ENCODE results near the gene OSBP. TPM values are rescaled to one million over a fixed set of nuclear protein-coding genes. Genes with fewer than 3 reads are reported as not detected.

OSBP gene
- total RNA-seq, 1 experiment from 2014 or later, result 45.4 TPM

- TF ChIP-seq NR1H2 (CRISPR knock-in tag; IDR thresholded peaks at IDR 0.05) (no peak), RELA (CRISPR knock-in tag; IDR thresholded peaks at IDR 0.05; ENCODE audit: borderline replicate concordance) (no peak), FOXP1 (CRISPR knock-in tag; IDR thresholded peaks at IDR 0.05; ENCODE audit: borderline replicate concordance) (no peak)
Observed at GRCh38 chr11:59545179-59546020, 70.2 kb downstream of the OSBP start (continued).

GRCh38 chr11:59544869-59545178 is 70.8 kb downstream of the OSBP start:
- Mint-ChIP-seq H3K4me1 (peaks cover 22% of the 10 kb centered on the region), H3K4me3 (no peak overlapping the region), H3K36me3 (no peaks in the 10 kb centered on the region), H3K27ac (no peak overlapping the region), H3K27me3 (ENCODE audit: low read depth) (no peaks in the 10 kb centered on the region; the same call in 1 of the 2 replicates), H3K9me3 (no peaks in the 10 kb centered on the region)
- ChIA-PET CTCF (no interaction called here), POLR2A (no interaction called here)
- TF ChIP-seq KAT7 (CRISPR knock-in tag; IDR thresholded peaks at IDR 0.05; ENCODE audit: borderline replicate concordance) (no peak), ZBTB21 (CRISPR knock-in tag; IDR thresholded peaks at IDR 0.05; ENCODE audit: borderline replicate concordance) (no peak), CREB1 (CRISPR knock-in tag; IDR thresholded peaks at IDR 0.05) (no peak), SMAD4 (CRISPR knock-in tag; IDR thresholded peaks at IDR 0.05) (no peak), AR (CRISPR knock-in tag; IDR thresholded peaks at IDR 0.05) (no peak), NR1H2 (CRISPR knock-in tag; IDR thresholded peaks at IDR 0.05) (no peak), FOXK1 (CRISPR knock-in tag; IDR thresholded peaks at IDR 0.05) (no peak), CBFB (CRISPR knock-in tag; IDR thresholded peaks at IDR 0.05; ENCODE audit: low read depth) (no peak), JUN (CRISPR knock-in tag; IDR thresholded peaks at IDR 0.05) (no peak), ZNF219 (CRISPR knock-in tag; IDR thresholded peaks at IDR 0.05; ENCODE audit: borderline replicate concordance) (no peak), ZNF512 (CRISPR knock-in tag; IDR thresholded peaks at IDR 0.05; ENCODE audit: borderline replicate concordance) (no peak), TP53 (CRISPR knock-in tag; IDR thresholded peaks at IDR 0.05) (no peak), MLX (CRISPR knock-in tag; IDR thresholded peaks at IDR 0.05) (no peak), SOX15 (CRISPR knock-in tag; IDR thresholded peaks at IDR 0.05) (no peak), ZMAT4 (CRISPR knock-in tag; IDR thresholded peaks at IDR 0.05) (no peak), STAT6 (CRISPR knock-in tag; conservative IDR thresholded peaks at IDR 0.05; ENCODE audit: low read depth) (no peak), PRDM15 (CRISPR knock-in tag; IDR thresholded peaks at IDR 0.05) (no peak), CREM (CRISPR knock-in tag; IDR thresholded peaks at IDR 0.05) (no peak), ATF2 (CRISPR knock-in tag; IDR thresholded peaks at IDR 0.05; ENCODE audit: borderline replicate concordance, low read depth) (no peak)
- ATAC-seq (no peak), DNase-seq (ENCODE audit: low spot score) (no peak)
